GM21390 (cell line): ENCODE measurements around the gene BMI1.
"Not testable (repeated sequence)": the region's sequence is repeated elsewhere in the genome, so short reads cannot be mapped to it uniquely, and the experiment has no call there.

Experiments used
- ATAC-seq: cut with Tn5 transposase; IDR thresholded peaks from one replicate; pipeline ENCODE4 v1.9.1; 2021; ENCODE audit not compliant: unreplicated experiment

BMI1 gene

DNA sequence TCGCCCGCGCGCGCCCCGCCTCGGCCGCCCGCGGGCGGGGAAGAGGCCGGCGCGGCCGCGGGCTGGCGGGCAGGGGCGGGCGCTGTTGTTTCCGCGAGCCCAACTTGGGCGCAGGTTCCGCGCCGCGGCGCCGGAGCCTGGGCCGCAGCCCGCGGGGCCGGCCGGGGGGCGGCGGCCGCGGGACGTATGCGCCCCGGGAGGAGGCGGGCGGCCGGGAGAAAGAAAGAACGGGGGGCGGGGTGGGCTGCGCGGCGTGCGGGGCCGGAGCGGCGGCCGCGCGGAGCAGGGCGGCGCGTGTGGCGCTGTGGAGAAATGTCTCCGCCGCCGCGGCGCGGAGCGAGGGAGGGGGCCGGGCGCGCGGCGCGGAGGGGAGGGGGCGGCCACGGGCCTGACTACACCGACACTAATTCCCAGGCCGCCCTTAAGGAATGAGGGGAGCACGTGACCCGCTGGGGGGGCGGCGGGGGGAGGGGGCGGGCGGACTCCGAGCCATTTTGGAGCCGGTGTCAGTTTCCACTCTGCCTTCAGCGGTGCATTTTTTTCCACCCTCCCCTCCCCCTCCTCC, at the start of gene BMI1:
Gene BMI1 (plus strand): TSS at position 509 of the 565 bp plus-strand sequence. CDS start 5,351 bp downstream, outside the sequence.
- ATAC-seq = peak; percentile 21

DNA sequence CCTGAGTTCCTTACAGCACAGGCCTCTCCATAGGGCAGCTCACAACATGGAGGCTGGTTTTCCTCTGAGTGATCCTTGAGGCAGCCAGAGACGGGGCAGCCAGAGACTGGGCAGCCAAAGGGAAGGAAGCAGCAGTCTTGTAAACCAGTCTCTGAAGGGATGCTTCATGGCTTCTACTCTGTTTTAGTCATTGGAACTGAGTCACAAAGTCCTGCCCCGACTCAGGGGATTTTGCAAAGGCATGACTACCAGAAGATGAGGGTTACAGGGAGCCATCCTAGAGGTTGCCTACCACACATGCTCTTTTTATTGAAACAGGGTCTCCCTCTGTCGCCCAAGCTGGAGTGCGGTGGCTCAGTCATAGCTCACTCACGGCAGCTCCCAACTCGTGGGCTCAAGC, 49.1 kb upstream of the BMI1 start:
- ATAC-seq = no peak

DNA sequence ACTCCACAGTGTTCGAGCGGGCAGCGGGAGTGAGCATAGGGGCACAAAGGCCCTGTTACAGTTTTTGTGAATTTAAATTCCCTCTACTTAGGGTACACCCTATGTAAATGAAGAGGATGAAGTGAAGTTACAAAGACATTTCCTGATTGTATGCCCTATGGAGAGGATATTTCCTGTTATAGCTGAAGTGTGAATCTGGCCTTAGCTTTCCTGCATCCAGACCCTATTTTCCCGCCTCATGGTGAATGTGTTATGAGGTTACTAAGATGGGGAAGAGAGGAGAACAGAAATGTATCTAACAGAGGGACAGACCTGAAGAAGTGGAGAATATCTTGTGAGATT, 42.5 kb upstream of the BMI1 start:
- ATAC-seq = no peak

DNA sequence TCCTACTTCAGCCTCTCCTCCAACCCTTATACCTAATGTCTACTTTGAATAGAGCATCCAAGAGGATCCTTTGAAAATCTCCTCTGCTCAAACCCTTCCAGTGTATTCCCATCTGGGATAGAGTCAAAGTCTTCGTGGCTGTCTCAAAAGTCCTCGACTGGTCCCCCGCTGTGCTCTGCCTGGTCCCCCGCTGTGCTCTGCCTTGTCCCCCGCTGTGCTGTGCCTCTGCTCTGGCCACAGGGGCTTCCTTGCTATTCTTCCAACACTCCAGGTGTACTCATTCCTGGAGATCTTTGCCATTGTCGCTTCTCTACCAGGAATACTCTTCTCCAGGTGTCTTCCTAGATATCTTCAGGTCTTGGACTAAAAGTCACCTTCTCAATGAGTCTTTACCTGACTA, 40.8 kb upstream of the BMI1 start:
- ATAC-seq = no peak

DNA sequence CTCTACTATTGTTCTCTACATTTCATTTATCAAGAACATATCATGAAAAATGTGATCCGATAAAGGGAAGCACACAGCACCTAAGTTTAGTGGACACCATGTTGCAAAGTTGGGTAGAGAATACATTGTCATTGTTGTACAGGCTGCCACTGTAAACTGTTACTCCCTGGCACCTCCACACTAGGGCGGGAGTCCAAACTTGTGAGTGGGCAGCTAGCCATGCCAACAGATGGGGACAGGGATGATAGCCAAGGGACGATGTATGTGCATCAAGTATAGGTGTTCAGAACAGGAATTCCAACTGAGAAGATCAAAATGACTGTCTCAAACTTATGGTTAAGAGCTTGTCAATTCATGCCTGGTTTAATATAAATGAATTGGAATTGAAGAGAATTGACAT, 35.8 kb upstream of the BMI1 start:
- no peak for ATAC-seq

DNA sequence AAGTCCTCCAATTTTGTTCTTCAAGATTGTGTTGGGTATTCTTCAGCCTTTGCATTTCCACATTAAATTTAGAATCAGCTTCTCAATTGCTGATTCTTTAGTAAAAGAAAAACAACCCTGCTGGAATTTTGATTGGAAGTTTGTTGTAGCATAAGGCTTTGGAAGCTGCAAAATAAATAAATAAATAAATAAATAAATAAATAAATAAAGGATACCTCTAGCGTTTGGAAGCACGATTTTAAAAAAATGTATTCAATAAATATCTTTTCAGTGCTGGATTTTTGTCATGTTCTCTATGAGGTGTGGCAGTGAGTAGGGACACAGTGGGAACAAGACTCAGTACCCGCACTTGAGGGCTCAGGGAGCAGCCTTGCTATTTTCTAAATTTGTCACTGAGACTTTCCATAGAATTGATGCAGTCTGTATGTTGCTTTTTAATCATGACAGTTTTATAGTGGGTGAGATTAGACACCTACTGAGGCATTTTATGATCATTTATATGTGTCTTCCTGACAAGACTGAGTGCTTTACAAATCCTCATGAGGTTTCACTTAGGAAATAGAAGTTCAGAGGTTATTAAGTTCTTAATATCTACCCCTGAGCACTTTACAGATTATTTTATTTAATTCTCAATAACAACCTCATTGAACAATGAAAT, 27.0 kb upstream of the BMI1 start:
- no peak for ATAC-seq

DNA sequence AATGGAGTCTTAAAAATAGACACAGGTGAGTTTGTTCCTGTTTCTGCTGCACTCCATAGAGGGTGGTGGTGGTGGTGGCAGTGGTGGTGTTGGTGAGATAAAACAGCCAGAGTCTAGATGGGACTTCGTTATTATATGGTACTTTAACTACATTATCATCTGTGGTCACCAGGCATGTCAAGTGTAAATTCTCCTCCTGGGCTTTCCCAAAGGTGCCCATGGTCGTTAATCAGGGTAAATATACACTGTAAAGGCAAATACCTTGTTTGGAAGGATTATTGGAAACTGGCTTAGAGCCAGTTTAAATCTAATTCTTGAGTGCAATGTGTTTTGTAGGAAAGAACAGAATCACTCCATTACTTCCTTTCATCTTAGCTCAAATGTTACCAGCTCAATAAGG, 26.2 kb upstream of the BMI1 start:
- no peak for ATAC-seq

DNA sequence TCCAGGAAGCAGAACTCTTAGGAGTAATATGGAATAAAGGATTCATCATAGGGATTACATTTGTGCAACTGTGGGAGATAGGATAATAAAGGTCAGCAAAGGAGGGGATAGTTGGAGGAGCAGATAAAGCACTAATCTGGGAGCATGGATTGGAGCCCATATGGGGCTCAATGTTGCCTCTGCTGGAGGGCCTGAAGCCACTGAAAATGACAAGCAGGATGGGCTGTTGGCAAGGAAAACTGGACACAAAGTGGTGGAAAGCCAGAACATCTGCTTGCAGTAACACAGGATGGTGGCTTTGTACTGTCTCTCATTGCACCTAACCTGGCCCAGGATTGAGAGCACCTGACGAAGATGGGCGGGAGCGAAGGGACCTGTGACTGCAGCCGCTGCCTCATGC, 19.7 kb upstream of the BMI1 start:
- no peak for ATAC-seq

DNA sequence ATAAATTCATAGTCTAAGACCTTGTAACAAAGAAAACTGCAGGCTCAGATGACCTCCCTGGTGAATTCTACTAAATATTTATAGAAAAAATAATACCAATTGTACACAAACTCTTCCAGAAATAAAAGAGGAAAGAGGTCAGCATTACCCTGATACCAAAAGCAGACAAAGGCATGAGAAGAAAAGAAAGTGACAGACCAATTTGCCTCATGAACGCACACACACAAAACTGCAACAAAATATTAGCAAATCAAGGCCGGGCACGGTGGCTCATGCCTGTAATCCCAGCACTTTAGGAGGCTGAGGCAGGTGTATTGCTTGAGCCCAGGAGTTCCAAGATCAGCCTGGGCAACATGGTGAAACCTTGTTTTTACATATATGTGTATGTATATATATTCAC, 17.4 kb upstream of the BMI1 start:
- ATAC-seq = no peak

DNA sequence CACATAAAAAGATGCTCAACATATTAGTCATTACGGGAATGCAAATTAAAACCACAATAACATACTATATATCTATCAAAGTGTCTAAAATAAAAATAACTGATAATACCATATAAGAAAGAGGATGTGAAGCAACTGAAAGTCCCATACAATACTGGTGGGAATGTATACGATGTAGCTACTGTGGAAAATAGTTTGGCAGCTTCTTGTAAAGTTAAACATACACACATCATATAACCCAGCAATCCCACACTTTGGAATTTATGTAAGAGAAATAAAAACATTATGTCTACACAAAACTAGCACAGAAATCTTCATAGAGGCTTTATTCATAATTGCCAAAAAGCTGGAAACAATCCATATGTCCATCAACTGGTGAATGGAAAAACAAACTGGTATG, 15.2 kb upstream of the BMI1 start:
- ATAC-seq = no peak

DNA sequence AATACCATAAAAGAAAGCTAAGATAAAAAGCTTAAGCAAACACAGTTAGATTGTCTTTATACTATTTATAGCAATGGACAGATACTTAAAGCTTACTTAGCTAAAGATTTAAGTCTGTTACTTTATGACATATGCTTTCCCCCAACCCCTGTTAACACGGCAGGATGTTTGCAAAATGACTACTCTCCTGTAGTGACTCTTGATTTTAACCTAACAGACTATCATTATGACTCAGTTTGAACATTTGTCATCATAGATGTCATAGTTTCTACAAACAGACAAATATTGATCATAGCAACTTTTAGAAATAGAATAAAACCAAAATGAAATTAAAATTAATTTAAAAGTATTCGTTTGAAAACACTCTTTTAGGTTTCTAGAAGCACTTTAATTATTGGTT, 12.5 kb upstream of the BMI1 start:
- peak; percentile 95 for ATAC-seq

DNA sequence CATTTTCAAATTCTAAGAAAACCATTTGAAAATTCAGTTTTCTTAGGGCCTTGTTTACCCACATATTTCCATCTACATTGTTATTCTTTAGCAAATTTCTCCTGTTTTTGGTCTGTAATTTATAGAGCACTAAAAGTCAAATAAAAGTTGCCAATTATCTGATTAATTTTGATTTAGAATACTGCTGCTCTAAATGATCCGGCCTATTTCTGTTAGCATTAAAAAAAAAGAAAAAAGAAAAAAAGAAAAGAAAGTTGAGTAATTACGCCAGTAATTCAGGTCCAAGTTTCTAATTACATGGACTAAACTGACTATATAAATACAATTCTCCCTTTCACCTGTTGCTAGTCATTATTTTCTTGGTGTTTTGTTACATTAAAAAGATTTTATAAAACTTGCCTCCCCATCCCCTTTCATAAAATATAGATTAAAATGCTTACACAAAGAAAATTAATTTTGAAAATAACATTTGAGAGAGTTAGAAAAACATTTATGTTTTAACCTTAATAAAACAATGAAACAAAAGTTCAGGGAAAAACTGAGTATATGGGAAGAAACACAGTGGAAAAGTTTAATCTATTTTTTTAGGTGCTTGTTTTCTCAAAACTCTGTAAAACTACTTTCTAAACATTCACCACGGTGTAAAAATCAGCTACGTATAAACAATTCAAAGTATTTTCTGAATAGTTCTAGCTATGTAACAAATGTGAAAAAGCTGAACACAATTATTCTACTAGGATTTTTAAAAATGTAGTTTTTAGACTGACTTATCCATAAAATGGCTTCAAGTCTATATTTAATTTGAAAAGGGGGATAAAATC, 11.5 kb upstream of the BMI1 start:
- ATAC-seq = no peak

DNA sequence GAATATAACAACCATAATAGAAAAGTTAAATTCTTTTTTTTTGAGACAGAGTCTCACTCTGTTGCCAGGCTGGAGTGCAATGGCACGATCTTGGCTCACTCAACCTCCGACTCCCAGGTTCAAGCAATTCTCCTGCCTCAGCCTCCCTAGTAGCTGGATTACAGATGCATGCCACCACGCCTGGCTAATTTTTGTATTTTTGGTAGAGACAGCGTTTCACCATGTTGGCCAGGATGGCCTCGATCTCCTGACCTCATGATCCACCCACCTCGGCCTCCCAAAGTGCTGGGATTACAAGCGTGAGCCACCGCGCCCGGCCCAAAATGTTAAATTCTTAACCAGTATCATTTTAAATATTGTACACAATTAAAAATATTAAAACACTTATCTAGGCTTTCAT, 10.9 kb upstream of the BMI1 start:
- ATAC-seq = not testable (repeated sequence)

DNA sequence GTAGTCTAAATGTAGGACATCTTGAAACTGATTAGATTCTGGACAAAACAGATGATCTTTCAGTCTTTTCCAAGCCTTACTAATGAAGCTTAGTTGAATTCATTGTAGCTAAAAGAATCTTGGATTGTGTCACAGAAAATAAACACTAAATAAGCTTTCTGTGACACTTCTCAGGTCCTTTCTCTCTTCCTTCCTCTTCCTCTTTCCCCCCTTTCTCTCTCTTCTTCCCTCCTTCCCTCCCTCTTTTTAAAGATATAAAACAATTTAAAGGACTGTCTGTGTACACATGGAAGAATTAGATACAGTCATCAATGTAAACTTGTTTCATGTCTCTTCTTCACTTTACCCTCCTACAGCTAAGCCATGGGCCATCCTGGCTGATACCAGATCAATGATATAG, 10.0 kb upstream of the BMI1 start:
- no peak for ATAC-seq

DNA sequence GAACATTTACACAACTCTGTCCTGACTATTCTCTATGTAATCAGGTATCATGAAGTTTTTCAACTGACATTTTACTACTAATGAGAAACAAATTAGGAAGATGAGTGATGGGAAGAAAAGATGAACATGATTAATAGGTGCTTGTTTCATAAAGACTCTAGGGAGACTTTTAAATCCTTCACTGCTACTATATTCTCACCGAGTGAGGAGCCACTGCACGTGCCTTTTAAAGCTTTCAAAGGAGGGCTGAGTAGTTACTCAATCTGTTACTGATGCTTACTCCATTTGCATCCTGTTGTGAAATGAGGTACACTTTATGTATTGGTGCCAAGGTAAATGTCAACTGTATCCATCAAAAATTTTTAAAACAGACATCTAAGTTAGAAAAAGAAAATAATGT, 6.0 kb upstream of the BMI1 start:
- no peak for ATAC-seq

DNA sequence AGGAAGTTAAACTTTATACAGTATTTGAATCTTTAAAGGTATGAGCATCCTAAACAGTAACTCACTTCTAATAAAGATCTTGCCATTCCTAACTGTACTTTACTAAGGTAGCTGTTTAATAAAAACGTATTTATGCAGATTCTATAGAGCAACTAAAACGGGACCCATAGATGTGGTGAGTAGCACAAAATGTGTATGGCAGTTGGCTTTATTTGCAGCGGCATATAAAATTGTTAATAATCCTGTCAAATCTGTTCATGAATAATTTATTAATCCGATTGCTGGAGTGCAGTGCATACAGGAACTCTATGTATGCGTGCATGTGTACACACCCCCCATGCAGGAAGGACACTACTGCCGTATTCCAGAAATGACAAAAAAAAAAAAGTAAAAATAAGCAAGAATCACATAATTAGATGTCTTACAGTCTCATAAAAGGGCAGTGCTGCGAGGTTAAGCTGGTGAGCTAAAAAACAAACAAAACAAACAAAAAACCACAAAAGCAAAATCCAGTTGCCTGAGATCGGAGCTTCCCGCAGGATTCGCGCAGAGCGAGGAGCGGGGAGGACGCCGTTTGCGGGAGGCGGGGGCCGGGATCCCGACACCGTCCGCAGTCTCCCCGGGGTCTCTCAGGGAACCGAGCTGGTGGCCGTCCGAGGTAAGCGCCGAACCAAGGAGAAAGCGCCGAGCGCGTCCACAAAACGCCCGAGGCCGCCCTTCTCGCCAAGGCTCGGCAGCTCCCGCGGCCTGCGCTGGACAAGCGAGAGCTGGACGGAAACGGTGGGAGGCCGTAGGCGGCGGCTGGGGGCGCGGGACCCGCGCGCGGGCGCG, 5.2 kb upstream of the BMI1 start:
- ATAC-seq = peak; percentile 13

DNA sequence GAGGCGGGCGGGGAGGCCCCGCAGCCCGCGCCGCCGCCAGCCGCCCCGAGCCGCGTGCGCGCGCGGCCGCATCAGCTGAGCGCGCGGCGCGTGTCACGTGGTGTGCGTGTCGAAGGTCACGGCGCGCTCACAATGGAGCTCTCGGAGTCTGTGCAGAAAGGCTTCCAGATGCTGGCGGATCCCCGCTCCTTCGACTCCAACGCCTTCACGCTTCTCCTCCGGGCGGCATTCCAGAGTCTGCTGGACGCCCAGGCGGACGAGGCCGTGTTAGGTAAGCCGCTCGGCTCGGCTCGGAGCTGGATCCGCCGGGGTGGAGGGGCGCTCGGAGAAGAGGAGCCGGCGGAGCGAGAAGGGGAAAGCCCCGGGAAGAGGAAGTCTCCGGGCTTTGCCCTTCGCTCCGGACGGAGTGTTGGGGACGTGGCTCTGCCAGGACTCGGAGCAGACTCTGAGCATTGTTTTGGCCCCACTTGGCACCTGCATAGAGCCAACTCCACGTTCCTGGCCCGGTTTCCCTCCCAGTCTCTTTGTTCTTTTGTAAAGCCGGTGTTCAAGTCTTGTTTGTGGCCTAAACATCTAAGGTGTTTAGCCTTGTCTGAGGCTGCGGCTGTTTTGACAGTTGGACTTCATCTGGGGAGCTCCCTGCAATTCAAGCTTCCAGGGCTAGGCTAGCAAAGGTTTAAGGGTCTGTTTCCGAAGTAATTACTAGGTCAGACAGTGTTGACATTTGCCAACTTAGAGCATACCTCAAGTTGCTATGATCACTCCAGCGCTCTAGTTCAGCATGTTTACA, 4.4 kb upstream of the BMI1 start, which contains the start of gene COMMD3:
Gene COMMD3 (plus strand): TSS at position 103 of the 790 bp plus-strand sequence. CDS start 30 bp downstream, at position 133.
- ATAC-seq = peak; percentile 59

DNA sequence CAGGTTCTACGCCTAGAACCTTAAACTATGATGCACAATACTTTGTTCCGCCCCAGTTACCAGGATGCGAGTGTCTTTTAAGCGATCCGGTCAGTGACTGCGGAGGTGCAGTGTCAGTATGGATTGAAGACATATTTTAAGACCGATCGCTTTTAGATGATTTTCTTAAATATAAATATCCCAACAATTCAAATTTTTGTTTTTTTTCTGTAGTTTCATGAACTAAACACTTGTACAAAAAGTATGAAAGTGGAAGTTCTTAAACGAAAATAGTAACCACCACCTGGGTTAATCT, 3.9 kb upstream of the BMI1 start:
- ATAC-seq = peak; percentile 19

DNA sequence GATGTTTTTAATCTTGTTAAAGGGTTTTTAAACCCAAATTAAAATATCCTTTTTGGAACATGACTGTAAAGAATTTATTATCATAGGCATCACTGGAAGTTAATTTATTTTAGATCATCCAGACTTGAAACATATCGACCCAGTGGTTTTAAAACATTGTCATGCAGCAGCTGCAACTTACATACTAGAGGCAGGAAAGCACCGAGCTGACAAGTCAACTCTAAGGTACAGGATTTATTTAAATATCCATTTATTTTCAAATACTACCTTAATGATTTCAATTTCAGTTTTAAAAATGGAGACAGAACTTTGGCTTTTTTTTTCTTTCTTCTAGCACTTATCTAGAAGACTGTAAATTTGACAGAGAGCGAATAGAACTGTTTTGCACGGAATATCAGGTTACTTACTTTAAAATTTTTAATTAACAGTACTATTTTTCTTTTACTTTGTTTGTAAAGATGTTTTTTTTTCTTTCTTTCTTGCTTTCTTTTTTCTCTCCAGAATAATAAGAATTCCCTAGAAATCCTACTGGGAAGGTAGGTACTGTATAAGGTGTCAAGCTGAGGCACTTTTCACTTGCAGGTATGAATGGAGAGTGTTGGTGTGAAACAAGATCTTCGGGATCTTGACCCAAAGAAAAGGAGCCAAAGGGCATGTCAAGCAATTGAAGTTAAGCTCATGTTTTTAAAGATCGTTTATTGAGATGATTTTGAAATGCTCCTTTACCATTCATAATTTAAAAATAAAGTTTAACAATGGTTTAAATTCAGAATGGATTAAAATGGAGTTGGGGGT, 2.9 kb upstream of the BMI1 start:
- ATAC-seq = no peak

DNA sequence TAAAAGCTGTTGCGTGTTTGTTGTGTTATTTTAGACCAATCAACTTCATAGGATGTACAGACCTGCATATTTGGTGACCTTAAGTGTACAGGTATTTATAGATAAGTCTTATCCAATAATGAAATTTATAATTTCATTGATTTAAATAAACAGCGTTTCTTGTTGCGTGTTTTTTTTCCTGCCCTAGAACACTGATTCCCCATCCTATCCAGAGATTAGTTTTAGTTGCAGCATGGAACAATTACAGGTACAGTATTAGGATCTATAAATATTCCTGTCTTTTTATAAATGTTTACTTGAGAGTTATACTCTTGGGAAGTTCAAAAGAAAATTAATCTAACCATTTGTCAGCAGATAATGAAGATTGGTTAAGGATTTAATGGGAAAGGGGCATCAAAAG, 2.1 kb upstream of the BMI1 start:
- ATAC-seq = no peak
